Anterior cingulate cortex (tissue), 58 donors: ENCODE results near the gene LPP.
A peak's percentile ranks its signal among the peaks of the same experiment; 100 is the strongest.
"Not testable (repeated sequence)": the region's sequence is repeated elsewhere in the genome, so short reads cannot be mapped to it uniquely, and the experiment has no call there.

Experiments used
- DNase-seq, 58 donors: peaks; one replicate each; lab custom pipeline; 2025; lab: John Stamatoyannopoulos, UW

The LPP gene

GRCh38 chr3:188636292-188636691, 482.3 kb downstream of the LPP start:
- not testable (repeated sequence) for DNase-seq

DNA sequence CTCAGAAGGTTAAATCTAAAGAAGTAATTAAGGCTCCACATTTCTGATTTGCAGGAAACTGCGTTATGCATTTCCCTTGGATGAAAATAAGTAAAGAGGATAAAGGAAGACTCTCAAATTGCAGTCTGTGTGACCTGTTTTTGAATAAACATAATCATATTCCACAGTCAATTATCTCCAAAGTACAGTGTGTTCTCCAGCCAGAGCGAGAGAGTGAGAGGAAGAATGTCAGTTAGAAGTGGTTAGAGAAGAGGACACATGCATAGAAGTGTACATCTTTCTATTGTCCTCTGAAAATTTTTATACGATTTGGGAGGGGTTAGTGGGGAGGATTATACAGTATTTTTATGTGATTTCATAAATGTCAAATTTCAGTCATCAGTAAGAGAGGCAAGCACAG, 487.1 kb downstream of the LPP start:
- DNase-seq, result no peak

DNA sequence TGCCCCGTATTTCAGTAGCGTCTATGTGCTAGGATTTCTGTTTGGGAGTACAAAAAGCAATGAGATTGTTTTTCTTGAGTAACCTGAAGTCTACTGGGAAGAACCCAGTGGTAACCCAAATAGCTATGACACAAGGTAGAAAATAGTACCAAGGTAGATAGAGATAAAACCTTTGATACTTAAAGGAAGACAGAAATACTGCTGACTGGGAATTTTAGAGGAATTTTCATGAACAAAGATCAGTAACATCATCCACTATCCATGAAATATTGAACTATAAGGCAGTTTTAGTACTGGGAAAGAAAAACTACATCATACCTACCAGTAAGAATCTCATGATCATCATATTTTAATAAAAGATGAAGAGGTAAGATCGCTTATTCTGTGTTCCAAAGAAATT, 489.8 kb downstream of the LPP start:
- no peak for DNase-seq

DNA sequence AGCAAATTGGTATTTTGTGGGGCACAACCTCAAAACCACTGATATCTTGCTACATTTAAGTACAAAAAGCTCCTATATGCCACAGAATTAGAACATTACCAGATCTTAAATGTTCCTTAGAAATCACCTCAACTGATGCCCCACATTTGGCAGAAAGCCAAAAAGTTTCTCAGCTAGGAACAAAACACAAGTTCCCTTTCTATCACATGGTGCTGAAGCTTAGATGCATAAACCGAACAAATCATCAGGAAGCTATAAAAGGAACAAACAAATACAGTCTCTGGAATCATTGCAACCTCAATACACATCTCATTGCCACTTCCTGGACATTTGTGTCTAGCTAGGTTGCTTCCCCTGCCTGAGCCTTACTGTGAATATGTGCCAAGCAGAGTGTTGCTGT, 492.6 kb downstream of the LPP start:
- peak in 1 of 58 donors; percentile 16 for DNase-seq

DNA sequence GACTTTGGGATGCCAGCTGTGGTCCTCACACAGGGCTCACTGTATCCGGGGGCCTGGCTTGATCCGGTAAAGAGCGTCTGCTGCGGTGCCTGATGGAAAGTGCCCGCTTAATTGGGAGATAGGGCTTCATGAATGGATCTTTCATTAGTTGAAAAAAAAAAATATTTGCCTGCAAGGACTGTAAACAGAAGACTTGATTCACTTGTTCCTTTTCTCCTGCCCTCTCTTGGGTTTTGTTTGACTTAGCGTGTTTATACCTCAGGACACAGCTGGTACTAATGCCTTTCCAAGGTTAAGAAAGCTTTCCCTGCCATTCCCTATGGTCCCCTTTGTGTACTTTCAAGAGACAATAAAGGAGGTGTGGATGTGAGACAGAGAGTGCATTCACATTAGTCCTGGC, 493.3 kb downstream of the LPP start:
- DNase-seq, result no peak

DNA sequence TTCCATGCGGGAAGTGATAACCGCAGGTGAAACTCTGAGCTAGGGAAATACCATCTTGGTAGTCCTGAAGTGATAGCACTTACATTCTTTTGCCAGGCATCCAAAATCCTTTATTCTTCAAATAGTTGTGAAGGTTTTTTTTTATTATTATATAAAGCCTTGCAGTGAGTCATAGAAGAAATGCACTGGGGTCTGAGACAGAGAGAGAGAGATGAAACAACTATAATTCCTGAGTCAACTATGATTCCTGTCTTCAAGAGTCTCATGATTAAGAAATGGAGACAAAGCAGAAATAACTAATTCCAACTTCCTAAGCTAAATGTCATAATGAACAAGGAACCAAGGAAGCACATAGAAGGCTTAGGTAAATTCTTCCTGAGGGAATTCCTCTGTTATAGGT, 495.6 kb downstream of the LPP start:
- DNase-seq, result no peak

GRCh38 chr3:188656196-188656982, 502.4 kb downstream of the LPP start:
- no peak for DNase-seq

- no peak for DNase-seq
Measured at GRCh38 chr3:188658606-188659005, 504.6 kb downstream of the LPP start.

DNA sequence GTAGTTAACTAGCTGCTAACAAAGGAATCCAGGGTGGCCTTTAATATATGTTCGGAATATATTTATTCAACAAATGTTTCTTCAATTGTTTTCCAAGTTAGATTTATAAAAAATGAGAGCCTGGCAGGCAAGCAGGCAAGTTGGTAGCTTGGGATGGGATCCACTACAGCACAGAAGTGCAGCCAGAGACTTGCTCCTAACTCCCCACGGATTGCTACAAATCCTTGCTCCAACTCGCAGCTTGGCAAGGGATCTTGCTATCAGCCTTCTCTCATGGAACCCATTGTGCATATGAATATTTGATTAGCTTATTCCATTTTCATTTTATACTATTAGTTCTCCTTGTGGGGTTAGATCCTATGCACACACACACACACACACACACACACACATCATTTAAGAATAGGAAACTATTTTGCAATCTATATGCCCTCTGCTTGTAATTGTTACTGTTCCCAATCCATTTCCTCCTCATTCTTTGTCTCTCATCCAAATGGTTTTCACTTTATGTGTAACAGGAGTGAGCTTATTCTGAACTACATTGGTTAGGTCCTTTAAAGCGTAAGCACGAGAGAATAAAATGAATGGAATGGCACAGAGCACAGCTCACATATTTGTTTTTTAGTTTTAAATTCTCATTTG, 505.6 kb downstream of the LPP start:
- DNase-seq, result no peak

GRCh38 chr3:188660415-188660814, 506.5 kb downstream of the LPP start:
- DNase-seq, result no peak

DNA sequence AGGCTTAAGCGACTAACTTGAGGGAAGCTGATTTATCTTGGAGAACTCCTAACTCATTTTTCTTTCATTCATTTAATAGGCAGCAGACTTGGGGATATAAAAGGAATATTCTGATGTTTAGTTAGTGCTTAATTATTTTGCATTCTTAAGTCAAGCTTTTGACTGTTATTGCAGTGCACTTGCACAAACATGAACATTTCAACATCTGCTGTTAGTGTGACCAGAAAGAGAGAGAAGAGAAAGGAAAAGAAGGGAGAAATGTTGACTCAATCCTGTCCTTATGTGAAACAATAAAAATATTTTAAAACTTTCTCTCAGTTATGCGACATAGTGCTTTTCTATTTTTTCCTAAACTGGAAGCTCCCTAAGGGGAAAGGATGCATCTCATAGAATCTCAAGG, 507.8 kb downstream of the LPP start:
- no peak for DNase-seq

GRCh38 chr3:188662214-188662613, 508.3 kb downstream of the LPP start:
- DNase-seq, result no peak

DNA sequence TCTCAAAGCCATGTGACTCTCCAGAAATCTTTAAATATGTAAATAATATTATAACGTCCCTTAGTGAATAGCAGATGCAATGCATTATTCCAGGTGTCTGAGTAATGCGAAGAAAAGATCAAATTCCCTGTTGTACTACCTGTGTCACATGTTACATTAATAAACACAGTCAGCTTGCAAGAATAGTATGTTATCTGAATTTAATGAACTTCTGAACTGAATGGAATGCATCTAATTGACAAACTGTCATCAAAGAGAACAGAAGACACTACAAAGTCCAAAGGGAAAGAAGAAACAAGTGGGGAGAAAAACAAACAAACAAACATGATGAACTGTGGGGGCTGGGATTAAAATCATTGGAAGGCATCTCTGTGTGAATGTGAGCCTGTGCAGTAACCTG, 508.8 kb downstream of the LPP start:
- DNase-seq, result no peak

- DNase-seq, result peak in 1 of 58 donors; percentile 0
Measured at GRCh38 chr3:188663839-188664238, 509.9 kb downstream of the LPP start.

DNA sequence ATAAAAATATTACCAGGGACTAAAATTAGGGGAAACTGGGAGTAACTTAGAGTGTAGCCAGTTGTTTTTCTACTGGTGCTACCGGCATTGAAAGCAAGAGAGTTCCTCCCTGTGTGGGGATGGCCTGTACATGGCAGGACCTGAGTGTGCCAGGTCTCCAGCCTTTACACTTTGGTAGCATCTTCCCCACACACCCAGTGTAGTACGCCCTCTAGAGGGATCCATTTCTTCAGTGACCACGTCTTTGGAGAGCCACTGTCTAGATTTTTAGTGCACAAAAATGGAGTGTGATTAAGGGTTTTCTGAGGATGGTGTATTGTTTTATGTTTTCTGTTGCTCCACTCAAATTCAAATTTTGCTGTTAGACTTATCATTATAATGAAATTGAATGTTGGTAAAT, 510.8 kb downstream of the LPP start:
- no peak for DNase-seq

GRCh38 chr3:188667926-188668325, 514.0 kb downstream of the LPP start:
- no peak for DNase-seq

DNA sequence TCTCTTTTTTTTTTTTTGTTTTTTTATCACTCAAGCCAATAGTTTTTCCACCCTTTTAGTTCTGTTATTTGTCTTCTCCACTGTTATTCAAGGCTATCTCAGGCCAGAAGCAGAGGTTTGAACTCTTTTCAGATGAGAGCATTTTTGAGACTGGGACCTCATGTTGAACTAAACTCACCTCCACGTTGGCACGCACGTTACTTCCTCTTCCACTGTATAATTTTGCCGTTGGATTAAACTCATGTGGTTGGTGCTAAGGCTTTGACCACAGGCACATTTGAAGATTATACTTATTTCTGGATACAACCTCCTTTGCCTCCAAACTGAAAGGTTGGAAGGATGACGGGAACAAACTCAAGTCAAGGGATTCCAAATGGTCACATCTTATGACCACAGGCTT, 516.5 kb downstream of the LPP start:
- DNase-seq, result no peak

DNA sequence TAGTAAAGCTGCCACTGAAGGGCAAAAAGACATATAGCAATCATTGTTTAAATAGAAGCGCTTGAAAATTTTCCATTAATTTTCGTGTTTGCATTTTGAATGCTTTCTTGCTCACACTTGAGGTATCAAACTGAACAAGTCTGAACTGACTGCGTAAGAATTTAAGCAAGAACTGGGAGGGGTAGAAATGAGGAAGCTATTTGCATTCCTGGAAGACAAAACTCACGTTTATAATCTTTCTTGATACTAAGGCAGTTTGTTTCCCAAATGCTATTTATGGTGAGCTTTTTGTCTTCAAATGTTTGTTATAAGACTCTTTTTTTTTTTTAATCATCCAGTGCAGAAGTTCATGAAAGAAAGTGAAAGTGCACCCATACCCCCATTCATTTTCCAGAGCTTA, 518.0 kb downstream of the LPP start:
- DNase-seq, result no peak

DNA sequence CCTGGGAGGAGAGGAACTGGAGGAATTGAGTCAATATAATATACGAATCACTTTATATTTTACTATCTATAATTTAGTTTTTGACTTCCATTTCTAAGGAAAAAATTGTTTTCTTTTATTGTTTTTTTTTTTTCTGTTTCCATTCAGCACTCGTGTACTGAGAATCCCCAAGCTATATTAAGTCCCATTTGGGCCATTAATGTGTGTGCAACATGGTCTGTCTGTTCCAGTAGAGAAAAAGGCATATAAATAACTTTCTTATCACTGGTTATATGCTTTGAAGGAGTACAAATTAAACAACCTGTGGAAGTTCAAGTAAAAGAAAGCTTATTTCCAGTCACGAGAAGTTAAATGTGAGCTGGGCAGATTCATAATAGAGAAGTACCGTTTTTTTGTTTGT, 518.9 kb downstream of the LPP start:
- DNase-seq, result no peak

DNA sequence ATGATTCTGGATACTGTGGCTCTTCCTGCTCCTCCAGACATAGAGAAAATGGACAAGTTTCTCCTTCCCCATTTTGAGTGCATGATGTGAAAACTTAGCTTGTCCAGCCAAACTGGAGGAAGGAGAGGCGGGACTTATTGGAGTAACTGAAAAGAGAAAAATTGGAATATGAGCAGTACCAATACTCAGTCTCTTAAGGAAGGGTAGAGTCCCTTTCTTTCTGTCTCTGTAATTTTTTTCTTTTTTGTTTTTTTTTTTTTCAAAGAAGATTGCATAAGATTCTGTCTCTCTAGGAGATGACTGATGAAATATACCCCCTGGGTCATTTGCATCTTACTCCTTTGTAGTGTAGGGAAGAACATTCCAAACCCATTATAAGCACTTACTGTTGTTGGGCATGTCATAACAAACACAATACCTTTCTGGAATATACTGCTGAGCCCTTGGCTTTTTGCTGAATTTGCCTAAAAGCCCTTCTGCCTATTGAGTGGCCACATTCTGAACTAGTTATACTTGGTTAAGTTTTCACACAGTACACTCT, 519.8 kb downstream of the LPP start:
- DNase-seq, result no peak

DNA sequence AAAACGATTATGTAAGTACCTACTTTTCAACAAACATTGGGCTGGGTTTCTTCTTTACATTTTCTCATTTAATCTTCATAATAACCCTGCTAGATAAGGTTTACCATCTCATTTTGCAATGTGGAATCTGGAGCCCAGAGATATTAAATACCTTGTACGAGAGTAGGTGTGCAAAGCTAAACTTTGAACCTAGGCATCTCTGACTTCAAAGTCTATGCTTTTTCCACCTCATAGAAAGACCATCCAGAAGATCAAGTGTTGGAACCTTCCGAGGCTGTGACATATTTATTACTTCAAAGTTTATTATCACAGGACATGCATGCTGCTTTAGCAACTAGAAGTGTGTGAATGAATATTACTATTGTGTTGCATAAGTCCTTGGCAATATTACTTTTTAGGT, 520.6 kb downstream of the LPP start:
- DNase-seq, result no peak

- DNase-seq, result no peak
Measured at GRCh38 chr3:188677344-188677743, 523.4 kb downstream of the LPP start.
